Left ventricle myocardium inferior (tissue), 1 donor: ENCODE data around the gene SIK1. TPM values are rescaled to one million over a fixed set of nuclear protein-coding genes. Genes with fewer than 3 reads are reported as not detected.

Source experiments
- DNase-seq: peaks from one replicate; pipeline ENCODE4 v3.0.0-alpha.2; 2020
- H3K27ac ChIP-seq: fragments of 200-600 bp; replicated peaks from 2 replicates; pipeline ENCODE4 v1.8.0; 2021
- H3K27me3 ChIP-seq: fragments of 200-600 bp; 2 replicates; pipeline ENCODE4 v1.8.0; 2021; ENCODE audit warnings: low read depth
- H3K36me3 ChIP-seq: fragments of 200-600 bp; 2 replicates; pipeline ENCODE4 v1.8.0; 2021
- H3K4me1 ChIP-seq: fragments of 200-600 bp; 2 replicates; pipeline ENCODE4 v1.8.0; 2021
- H3K4me3 ChIP-seq: fragments of 200-600 bp; 2 replicates; pipeline ENCODE4 v1.8.0; 2021; ENCODE audit warnings: mild to moderate bottlenecking, moderate library complexity
- H3K9me3 ChIP-seq: fragments of 200-600 bp; replicated peaks from 2 replicates; pipeline ENCODE4 v1.8.0; 2021
- intact Hi-C: fragments of 100-400 bp; cut with micrococcal nuclease; formaldehyde crosslinking; loops from one replicate; pipeline ENCODE4 v1.11.0; 2022
- total RNA-seq: library from RNA; stranded (reverse); fragmentation: NEBNext Ultra II Directional; extraction: Animal tissue kit (Norgen Biotek cat#: 25700); gene quantifications from one replicate; pipeline ENCODE4 v1.2.1, GENCODE V29; 2021
- TF ChIP-seq, protein P1 (sequence below): fragments of 200-600 bp; IDR thresholded peaks from 2 replicates; pipeline ENCODE4 v1.8.0; 2021; ENCODE audit warnings: antibody characterized with exemption, mild to moderate bottlenecking, borderline replicate concordance
- donor health status: DM: no; HTN: yes; CAD: no; lungs with severe emphysema.

SIK1 gene
- total RNA-seq, 1 donor from 2014 or later: 7.8 TPM

DNA sequence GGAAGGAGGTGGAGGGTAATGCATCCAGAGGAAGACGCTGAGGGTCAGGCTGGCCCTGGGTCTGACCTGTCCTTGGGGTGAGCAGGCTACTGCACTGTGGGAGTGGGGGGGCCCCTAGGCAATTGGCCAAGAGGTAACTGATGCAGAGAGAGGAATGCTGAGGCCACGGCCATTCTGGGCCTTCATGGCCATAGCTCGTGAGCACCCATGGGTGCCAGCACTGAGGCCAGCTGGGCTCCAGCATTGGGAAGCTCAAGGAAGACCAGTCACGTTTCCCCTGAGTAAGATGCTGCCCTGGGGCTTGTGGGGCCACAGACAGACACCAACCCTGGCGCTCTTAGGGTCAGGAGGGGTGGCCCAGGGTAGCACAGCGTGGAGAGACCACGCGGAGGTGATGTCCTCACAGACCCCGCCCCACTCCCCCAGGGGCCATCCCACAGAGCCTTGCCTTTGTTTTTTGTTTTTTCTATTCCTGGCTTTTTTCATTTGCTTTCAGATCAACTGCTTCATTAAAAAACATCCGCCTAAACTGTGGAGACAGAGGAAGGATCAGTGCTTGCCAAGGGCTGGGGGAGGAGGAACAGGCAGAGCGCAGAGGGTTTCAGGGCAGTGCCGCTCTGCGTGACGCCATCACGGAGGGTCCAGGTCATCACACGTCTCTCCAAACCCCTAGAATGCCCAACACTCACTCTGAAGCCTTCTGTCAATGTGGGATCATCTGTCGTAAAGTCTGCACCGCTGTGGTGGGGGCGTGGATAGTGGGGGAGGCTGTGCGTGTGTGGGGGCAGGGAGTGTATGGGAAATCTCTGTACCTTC is 61.1 kb downstream of the SIK1 start:
- Histone ChIP-seq H3K9me3 (no peaks in the 10 kb centered on the region), H3K27ac (peak overlapping the region; percentile 51), H3K4me3 (no peak overlapping the region), H3K4me1 (peaks cover 59% of the 10 kb centered on the region), H3K27me3 (no peaks in the 10 kb centered on the region), H3K36me3 (no peaks in the 10 kb centered on the region)
- TF ChIP-seq, protein P1, sequence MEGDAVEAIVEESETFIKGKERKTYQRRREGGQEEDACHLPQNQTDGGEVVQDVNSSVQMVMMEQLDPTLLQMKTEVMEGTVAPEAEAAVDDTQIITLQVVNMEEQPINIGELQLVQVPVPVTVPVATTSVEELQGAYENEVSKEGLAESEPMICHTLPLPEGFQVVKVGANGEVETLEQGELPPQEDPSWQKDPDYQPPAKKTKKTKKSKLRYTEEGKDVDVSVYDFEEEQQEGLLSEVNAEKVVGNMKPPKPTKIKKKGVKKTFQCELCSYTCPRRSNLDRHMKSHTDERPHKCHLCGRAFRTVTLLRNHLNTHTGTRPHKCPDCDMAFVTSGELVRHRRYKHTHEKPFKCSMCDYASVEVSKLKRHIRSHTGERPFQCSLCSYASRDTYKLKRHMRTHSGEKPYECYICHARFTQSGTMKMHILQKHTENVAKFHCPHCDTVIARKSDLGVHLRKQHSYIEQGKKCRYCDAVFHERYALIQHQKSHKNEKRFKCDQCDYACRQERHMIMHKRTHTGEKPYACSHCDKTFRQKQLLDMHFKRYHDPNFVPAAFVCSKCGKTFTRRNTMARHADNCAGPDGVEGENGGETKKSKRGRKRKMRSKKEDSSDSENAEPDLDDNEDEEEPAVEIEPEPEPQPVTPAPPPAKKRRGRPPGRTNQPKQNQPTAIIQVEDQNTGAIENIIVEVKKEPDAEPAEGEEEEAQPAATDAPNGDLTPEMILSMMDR: no peak
- intact Hi-C loops: no loop called here
- no peak for DNase-seq

DNA sequence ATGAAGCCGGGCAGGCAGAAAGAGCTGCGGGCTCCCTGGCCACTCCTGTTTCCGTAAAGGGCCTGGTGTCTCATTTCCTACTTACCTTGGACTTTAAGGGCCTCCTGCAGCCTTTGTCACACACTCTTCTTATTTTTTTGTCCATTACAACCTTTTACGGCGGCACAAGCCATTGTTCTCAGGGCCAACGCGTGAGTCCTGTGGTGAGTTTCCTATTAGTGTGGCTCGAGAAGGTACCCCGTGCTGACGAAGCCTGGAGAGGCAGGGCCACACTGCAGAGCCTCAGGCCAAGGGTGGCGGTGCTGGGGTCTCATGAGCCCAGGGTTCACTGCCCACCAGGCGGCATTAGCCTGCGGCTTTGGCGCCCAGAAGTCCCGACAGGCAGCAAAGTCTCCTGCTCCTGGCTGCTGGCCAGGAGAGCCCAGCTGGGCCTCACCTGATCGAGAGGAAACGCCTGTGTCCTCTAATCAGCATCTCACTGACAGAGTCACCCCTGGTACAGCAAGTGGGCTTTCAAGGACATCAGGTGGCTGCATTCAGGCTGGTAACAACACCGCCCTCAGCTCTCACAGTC is 62.0 kb downstream of the SIK1 start:
- Histone ChIP-seq H3K4me3 (no peak overlapping the region), H3K27ac (no peak overlapping the region), H3K4me1 (peaks cover 64% of the 10 kb centered on the region), H3K9me3 (no peaks in the 10 kb centered on the region), H3K27me3 (no peaks in the 10 kb centered on the region), H3K36me3 (no peaks in the 10 kb centered on the region)
- intact Hi-C loops: no loop called here
- DNase-seq: no peak
- TF ChIP-seq, protein P1: no peak

Other genes with a start within 250 kb of the SIK1 start
- 0.16 TPM for gene HSF2BP, start 232.4 kb upstream of the SIK1 start, total RNA-seq
- 8.9 TPM for gene RRP1B, start 232.4 kb upstream of the SIK1 start, total RNA-seq